ENCODE data around the gene VEGFB.
A peak's percentile ranks its signal among the peaks of the same experiment; 100 is the strongest.

Gene VEGFB

DNA sequence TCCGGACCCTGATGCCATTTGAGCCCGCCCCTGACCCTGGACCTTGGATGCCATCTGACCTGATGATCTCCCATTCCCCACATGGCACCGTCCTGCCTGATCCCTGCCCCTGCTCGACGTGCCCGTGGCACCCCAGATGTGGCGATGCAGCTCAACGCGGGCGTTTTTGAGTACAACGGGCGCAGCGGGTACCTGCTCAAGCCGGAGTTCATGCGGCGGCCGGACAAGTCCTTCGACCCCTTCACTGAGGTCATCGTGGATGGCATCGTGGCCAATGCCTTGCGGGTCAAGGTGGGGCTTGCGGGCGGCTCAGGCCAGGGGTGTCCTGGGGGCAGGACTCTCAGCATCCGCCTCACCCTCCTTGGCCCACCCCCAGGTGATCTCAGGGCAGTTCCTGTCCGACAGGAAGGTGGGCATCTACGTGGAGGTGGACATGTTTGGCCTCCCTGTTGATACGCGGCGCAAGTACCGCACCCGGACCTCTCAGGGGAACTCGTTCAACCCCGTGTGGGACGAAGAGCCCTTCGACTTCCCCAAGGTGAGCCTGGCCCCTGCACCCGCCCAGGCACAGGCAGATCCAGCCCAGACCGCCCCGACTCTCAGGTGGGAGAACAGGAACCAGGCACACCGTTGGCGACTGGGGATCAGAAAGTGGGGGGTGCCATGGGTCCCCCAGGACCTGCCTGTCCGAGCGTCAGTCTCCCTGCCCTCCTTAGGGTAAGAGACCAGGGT lies 28.1 kb downstream of the VEGFB start:
- no peak for DNase-seq (ENCODE audit: low read depth)

- no peak for DNase-seq (ENCODE audit: low read depth)
These were observed 28.9 kb downstream of the VEGFB start for GRCh38 chr11:64263021-64263946.

GRCh38 chr11:64263947-64264317 lies 29.5 kb downstream of the VEGFB start:
- no peak for DNase-seq (ENCODE audit: low read depth)

GRCh38 chr11:64264371-64264852 lies 30.0 kb downstream of the VEGFB start:
- no peak for DNase-seq (ENCODE audit: low read depth)

DNA sequence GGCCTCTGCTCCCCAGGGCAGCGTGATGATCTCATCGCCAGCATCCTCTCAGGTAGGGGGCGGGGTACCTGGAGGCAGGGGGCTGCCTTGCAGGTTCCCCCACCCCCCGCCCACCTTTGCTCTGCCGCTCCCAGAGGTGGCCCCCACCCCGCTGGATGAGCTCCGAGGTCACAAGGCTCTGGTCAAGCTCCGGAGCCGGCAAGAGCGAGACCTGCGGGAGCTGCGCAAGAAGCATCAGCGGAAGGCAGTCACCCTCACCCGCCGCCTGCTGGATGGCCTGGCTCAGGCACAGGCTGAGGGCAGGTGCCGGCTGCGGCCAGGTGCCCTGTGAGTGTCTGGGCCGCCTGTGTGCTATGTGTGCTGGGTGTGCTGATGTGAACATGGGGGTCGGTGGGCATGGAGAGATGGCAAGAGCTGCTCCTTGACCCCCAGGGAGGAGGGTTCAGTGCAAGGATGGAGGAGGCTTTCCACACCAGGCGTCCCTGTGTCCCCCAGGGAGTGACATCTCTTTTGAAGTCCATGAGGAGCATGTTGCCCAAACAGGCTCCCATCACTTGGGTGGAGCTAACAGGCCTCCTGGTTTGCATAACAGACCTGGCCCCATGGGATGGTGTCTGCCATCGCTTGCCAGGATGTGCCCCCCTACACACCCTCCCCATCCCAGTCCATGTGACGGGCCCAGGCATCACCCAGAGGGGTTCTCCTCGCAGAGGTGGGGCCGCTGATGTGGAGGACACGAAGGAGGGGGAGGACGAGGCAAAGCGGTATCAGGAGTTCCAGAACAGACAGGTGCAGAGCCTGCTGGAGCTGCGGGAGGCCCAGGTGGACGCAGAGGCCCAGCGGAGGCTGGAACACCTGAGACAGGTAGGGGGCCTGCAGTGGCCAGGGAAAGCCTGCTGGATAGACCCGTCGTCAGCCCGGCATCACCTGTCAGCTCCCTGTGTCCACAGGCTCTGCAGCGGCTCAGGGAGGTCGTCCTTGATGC lies 31.1 kb downstream of the VEGFB start:
- no peak for DNase-seq (ENCODE audit: low read depth)

- no peak for DNase-seq (ENCODE audit: low read depth)
These were observed 32.0 kb downstream of the VEGFB start for GRCh38 chr11:64266339-64266738.

- no peak for DNase-seq (ENCODE audit: low read depth)
These were observed 33.0 kb downstream of the VEGFB start for GRCh38 chr11:64267207-64267945.

DNA sequence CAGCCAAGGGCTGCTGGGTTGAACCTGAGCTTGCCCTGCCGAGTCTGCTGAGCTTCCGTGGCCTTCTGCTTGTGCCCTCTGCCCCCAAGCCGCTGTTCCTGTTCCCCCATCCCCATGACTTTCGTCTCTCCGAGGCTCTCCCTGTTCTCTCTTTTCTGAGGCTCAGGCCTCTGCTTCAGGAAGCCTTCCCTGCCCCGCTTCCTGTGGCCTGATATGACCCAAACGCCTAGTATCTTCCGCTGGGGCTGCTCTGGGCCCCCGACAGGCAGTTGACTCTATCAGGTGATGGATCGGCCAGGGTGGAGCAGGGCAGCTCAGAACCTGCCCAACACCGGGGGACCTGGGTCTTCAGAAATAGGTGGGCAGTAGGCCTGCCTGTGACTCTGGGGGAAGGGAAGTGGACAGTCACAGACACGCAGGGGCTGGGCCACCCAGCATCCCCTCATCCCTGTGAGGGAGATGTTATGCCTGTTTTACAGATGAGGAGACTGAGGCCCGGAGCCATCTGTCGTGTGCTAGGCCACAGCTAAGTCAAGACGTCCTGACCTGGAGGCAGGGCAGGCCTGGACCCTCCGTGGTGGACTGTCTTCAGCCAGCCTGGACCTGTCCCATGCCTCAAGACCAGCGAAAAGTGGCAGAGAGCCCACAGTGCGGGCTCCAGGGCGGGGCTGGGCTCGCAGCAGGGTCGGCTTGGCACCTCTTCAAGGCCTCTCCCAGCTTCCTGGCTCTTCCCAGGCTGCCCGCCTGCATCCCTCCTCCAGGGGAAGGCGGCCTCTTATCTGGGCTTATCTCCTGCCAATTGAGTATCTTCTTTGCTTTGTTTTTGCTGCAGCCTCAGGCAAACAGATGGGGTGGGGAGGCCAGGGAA lies 33.9 kb downstream of the VEGFB start:
- no peak for DNase-seq (ENCODE audit: low read depth)

DNA sequence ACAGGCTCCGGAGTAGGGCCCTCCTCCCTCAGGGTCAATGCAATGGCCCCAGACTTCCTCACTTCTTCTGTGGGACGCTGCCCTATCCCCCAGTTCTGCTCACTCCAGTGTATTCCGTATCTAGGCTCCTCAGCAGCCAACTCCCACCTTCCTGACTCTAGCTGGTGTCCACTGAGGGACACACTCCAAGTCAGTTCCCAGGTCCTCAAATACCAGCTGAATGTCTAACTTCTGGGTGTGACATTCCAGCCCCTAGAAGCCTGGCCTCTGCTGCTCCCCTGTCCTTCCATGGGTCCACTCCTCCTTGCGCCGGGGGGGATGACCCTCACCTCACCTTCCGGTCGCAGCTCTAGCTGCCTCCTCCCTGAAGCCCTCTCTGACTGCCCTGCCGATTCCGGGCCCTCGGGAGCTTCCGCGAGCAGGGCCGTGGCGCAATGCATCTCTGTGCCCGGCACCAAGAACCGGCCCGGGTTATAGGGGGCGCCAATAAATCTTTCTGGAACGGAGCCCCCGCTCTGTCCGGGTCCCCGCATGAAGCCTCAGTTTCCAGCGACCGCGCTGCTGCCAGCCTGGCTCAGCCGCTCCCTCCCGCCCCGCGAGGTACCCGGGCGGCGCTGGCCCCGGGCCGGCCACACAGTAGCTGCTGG lies 34.6 kb downstream of the VEGFB start:
- DNase-seq (ENCODE audit: low read depth): no peak

DNA sequence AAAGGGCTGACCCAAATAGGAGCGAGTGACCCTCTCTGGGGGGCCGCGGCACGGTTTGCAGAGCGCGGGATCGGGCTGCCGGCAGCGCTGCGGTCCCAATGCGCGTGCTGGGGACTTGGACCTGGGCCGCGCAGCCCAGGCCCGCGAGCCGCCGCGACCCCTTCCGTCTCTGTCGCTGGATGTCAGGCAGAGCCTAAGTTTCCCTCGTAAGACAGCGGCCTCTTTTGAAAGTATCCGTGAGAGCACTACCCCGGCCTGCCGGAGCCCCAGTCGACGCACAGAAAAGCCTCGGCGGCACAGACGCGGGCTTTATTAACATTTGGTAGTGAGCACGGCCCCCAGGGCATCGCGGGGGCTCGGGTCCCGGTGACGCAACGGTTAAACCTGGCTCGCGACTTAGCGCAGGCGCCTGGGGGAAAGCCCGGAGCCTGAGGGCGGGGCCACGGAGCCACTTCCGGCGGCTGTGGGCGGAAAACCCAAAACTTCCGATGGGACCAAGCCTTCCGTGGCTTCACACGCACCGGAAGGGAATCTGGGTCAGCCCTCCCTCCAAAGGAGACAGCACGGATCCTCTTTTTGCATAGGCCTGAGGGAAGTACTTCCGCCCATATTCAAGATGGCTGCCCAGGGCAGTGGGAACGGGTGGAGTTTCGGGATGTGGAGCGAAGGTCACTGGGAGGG lies 35.3 kb downstream of the VEGFB start:
- peak; percentile 100 for DNase-seq (ENCODE audit: low read depth)

DNA sequence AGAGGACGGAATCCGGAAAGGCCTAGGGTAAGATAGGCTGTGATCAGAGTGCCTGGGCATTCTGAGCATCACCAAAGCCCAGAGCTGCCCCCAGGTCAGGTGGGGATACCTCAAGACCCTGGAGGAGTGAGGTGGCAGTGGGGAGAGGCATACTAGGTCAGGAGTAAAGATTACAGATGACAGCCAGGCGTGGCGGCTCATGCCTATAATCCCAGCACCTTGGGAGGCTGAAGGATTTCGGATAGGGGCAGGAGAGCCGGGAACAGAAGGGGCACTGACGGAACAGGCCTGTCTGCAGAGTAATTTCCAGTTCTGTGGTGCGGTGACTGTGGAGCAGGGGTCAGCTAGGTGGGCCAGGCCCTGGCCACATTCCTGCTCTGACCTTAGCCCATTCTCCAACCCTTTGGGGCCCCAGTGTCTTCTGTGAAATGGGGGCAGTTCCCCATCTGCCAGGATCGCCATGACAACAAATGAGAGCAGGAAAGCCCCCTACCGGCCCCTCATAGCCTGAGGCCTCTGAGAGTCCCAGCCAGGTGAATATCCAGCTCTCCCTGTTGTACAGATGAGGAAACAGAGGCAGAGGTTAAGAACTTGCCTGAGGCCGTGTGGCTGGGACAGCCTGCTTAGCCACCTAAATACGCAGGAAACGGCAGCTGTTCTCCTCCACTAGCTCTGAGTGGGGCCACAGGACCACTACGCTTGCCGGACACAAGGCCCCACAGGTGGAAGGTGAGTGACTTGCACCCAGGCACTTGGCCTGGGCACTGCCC lies 40.8 kb downstream of the VEGFB start:
- DNase-seq (ENCODE audit: low read depth): no peak

DNA sequence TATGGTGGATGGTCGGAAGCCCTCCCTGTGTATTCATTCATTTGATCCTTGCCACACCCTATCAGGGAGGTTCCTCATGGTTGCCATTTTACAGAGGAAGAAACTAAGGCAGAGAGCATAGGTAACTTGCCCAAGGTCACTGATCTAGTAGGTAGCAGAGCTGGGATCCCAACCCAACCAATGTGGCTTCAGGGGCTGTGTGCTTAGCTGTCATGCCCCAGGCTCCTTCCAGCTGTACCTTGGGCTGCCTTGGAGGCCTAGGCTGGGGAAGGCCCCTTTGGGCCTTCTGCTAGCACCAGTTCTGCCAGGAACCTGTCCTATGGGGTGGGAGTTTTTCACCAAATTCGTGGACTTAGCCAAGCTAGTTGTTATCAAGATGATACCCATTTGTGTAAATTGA lies 41.5 kb downstream of the VEGFB start:
- DNase-seq (ENCODE audit: low read depth): no peak

DNA sequence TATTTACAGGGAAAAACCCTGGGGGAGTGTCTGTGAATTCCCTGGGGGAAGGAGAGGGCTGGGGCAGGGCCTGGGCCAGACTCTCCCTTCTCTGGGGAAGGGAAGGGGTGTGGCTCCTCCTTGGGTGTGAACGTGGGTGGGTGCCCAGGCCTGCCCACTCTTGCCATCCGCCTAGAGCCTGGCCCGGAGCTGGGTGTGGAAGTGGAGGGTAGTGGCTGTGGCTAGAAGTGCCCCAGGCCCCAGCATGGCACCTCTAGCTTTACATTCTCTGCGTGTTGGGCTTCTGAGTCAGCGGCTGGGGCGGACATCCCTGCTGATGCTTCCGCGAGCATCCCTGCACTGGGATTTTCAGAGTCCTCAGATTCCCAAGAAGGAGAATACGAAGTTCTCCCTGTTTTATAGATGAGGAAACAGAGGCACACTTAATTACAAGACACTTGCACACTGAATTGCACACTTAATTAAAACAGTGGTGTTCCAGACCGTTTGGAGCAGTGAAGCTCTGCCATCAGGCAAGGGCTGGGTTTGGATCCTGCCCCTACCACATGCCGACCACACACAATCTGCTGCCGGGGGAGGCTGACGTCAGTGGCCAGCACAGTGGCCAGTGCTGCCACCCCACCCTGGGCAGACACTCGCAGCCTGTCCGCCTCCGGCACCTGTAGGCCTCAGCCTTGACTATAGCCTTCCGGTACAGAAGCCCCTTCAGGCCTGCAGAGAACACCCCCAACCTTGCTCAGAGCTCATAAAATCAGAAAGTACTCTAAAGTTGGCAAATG lies 42.5 kb downstream of the VEGFB start:
- DNase-seq (ENCODE audit: low read depth): no peak

GRCh38 chr11:64278576-64279190 lies 44.3 kb downstream of the VEGFB start:
- no peak for DNase-seq (ENCODE audit: low read depth)

DNA sequence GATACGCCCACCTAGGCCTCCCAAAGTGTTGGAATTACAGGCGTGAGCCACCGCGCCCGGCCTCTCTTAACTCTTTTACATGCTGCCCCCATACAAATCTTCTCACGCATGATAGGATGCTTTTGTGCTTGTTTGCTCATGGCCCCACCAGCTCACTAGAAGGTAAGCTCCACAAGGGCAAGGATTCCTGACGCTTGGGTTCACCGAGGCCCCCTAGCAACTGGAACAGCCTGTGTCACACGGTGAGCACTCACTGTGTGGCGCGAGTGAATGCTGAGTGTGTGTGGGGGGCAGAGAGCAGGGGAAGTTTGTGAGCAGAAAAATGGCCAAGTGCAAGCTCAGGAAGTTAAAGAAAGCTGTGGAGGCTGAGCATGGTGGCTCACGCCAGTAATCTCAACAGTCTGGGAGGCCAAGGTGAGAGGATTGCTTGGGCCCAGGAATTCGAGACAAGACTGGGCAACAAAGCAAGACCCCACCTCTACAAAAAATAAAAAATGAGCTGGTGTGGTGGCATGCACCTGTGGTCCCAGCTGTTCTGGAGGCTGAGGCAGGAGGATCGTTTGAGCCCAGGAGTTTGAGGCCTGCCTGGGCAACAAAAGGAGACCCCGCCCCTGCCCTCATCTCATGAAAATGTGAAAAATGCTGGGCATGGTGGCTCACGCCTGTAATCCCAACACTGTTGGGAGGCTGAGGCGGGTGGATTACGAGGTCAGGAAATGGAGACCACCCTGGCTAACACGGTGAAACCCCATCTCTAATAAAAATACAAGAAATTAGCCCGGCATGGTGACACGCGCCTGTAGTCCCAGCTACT lies 47.8 kb downstream of the VEGFB start:
- DNase-seq (ENCODE audit: low read depth): no peak

DNA sequence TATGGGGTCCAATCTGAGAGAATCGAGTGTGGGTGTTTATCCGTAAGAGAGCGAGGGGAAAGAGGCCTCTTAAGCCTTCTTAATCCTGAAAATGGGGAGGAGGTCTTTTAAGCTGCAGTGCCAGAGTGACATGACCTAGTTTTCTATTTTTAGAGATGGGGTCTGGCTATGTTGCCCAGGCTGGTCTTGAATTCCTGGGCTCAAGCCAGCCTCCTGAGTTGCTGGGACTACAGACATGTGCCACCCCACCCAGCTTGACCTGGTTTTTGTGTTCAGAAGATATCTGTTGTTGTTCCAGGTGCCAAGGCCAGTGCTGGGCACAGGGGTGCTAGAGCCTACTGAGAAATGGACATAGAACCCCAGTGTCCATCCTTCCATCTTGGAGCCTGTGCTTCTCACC lies 48.7 kb downstream of the VEGFB start:
- no peak for DNase-seq (ENCODE audit: low read depth)
